LNCAP (cell line): ENCODE data around the gene GOLGA8N.

Experiments used
- TF ChIP-seq, protein P1 (sequence below): fragments of 450-650 bp; IDR thresholded peaks from 2 replicates; pipeline ENCODE4 v1.5.1; 2017; ENCODE audit warnings: mild to moderate bottlenecking

Gene GOLGA8N

GRCh38 chr15:32643907-32644445 lies 50.7 kb downstream of the GOLGA8N start:
- TF ChIP-seq, protein P1, sequence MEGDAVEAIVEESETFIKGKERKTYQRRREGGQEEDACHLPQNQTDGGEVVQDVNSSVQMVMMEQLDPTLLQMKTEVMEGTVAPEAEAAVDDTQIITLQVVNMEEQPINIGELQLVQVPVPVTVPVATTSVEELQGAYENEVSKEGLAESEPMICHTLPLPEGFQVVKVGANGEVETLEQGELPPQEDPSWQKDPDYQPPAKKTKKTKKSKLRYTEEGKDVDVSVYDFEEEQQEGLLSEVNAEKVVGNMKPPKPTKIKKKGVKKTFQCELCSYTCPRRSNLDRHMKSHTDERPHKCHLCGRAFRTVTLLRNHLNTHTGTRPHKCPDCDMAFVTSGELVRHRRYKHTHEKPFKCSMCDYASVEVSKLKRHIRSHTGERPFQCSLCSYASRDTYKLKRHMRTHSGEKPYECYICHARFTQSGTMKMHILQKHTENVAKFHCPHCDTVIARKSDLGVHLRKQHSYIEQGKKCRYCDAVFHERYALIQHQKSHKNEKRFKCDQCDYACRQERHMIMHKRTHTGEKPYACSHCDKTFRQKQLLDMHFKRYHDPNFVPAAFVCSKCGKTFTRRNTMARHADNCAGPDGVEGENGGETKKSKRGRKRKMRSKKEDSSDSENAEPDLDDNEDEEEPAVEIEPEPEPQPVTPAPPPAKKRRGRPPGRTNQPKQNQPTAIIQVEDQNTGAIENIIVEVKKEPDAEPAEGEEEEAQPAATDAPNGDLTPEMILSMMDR = no peak

GRCh38 chr15:32646291-32646690 lies 53.0 kb downstream of the GOLGA8N start:
- TF ChIP-seq, protein P1 = no peak

GRCh38 chr15:32649342-32649741 lies 56.1 kb downstream of the GOLGA8N start:
- TF ChIP-seq, protein P1 = peak; percentile 63

DNA sequence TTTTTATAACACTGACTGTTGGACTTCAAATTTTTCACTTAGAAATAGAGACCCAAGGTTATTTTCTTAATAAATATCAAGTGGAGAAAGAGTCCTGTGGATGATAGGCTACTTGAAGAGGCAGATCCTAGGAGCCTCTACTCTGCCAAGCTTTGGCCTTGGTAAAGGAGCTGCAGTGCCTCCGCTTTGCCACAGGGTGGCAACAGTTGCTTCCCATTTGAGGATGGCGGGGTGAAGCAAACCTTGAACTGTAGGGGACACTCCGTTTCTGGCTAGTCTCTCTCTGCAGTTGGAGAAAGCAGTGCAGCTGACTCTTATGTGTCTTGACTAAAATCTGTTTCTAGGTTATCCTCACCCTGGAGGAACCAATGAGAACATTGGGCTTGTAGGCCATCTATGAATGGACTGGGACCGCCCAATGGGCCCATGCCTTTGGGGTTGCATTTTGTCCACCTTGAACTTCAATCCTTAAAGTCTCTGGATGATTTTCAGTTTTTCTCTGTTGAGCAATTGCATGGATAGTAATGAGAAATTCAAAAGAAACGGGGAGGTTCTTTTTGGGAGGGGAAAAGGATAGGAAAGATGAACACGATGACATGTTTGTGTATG lies 58.1 kb downstream of the GOLGA8N start:
- TF ChIP-seq, protein P1 = peak; percentile 95

DNA sequence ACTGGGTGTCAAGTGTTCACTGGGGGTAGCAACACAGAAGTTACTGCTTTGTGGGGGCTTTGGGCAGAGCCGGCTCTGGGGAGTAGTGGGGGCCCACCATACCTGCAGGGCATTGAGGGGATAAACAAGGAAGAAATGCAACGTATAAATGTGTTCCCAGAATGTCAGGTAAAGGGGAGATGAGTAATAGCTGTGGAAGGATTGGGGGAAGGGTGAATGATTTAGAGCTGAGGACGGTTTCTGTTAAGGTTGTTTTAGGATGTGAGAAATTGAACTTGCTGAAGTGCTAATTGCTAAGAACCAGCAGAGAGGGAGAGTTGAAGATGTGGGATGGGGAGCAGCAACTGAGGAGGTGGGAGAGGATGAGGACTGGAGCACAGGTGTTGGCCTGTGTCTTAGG lies 58.9 kb downstream of the GOLGA8N start:
- TF ChIP-seq, protein P1 = no peak

- TF ChIP-seq, protein P1 = no peak
Observed at GRCh38 chr15:32656091-32656490, 62.8 kb downstream of the GOLGA8N start.

GRCh38 chr15:32656496-32656895 lies 63.2 kb downstream of the GOLGA8N start:
- TF ChIP-seq, protein P1 = no peak
